Erythroblast (primary cell): Measurements from ENCODE around the gene ARHGEF9.
"Not testable (repeated sequence)": the region's sequence is repeated elsewhere in the genome, so short reads cannot be mapped to it uniquely, and the experiment has no call there.

Experiments
- DNase-seq, 2 experiments: peaks; one replicate each; lab custom pipeline; 2025; lab: John Stamatoyannopoulos, UW
- GATA1 ChIP-seq: IDR thresholded peaks from 2 replicates; pipeline ENCODE4 v1.6.1; 2011; ENCODE audit warnings: low read depth, mild to moderate bottlenecking, control low read depth, low read length, moderate library complexity
- POLR2A ChIP-seq: IDR thresholded peaks from 2 replicates; pipeline ENCODE4 v1.6.1; 2011; ENCODE audit warnings: mild to moderate bottlenecking, low read length

Gene ARHGEF9

GRCh38 chrX:63661676-63662075 lies 123.3 kb downstream of the ARHGEF9 start:
- TF ChIP-seq POLR2A (no peak), GATA1 (no peak)
- DNase-seq, result no peak

GRCh38 chrX:63658920-63659319 lies 126.1 kb downstream of the ARHGEF9 start:
- TF ChIP-seq GATA1 (no peak), POLR2A (no peak)
- no peak for DNase-seq

DNA sequence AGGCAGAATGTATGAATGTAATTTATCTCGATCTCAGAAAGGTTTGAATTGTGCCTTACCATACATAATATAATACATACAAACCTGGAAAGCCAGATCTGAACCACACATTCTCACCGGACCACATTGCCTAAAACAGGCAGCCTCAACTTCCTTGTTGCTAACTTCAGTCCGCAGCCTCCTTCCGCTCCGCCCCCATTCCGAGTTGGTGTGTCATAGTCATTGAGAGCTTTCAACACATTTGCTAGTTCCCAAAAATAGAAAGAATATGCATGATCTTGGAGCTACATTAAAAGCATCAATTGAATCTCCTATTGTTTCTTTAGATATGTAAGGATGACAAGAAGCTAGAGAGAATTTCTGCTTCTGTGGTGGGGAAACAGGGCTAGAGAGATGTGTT lies 127.2 kb downstream of the ARHGEF9 start:
- DNase-seq, result no peak
- TF ChIP-seq GATA1 (no peak), POLR2A (no peak)

GRCh38 chrX:63656871-63657580 lies 128.0 kb downstream of the ARHGEF9 start:
- TF ChIP-seq GATA1 (no peak), POLR2A (no peak)
- no peak for DNase-seq

- TF ChIP-seq POLR2A, result no peak
- TF ChIP-seq GATA1, result no peak
Measured at GRCh38 chrX:63652086-63652765, 132.8 kb downstream of the ARHGEF9 start.

GRCh38 chrX:63645748-63646147 lies 139.3 kb downstream of the ARHGEF9 start:
- not testable (repeated sequence) for DNase-seq

More at GRCh38 chrX:63652086-63652765, 132.8 kb downstream of the ARHGEF9 start:
- no peak for DNase-seq

DNA sequence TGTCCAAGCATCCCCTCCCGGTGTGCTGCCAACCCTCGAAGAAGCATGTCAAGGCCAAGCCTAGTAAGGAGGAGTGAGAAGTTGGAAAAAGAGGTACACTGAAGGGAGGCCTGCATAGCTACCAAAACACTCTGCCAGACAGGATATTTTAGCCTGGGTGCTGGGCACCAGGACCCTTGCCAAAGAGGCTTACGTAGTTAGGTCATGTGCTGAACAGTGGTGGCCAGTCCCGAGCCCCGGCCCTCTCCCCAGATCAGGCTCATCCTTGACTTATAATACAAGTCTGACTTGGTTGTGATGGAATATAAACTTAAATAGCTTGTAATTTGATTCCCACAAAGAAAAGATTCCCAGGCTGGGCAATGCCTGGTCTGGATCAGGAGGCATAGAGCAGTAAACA lies 149.3 kb downstream of the ARHGEF9 start:
- DNase-seq, result no peak

GRCh38 chrX:63613531-63614028 lies 171.4 kb downstream of the ARHGEF9 start:
- no peak for TF ChIP-seq GATA1
- no peak for TF ChIP-seq POLR2A
- DNase-seq, result no peak

More for the DNA sequence above, 149.3 kb downstream of the ARHGEF9 start:
- TF ChIP-seq POLR2A, result no peak
- no peak for TF ChIP-seq GATA1

GRCh38 chrX:63585936-63586335 lies 199.1 kb downstream of the ARHGEF9 start:
- no peak for DNase-seq

More at GRCh38 chrX:63585936-63586335, 199.1 kb downstream of the ARHGEF9 start:
- TF ChIP-seq POLR2A (no peak), GATA1 (no peak)
